Measurements from ENCODE around the gene CD40. TPM values are rescaled to one million over a fixed set of nuclear protein-coding genes. Genes with fewer than 3 reads are reported as not detected.

Gene CD40
- total and polyA plus RNA-seq, 2 of the 4 experiments (the other 2 are of a cell fraction), result 0.36 to 0.92 TPM

- Histone ChIP-seq H3K36me3 (ENCODE audit: control insufficient read depth, insufficient read depth, low read length) (no peaks in the 10 kb centered on the region), H3K18ac (ENCODE audit: low read depth, low read length) (no peak overlapping the region), H4K91ac (ENCODE audit: insufficient read depth, low read depth, low read length) (no peak overlapping the region), H4K20me1 (ENCODE audit: insufficient read depth, low read length) (no peaks in the 10 kb centered on the region), H3K9ac (ENCODE audit: low read depth, low read length) (no peak overlapping the region), H3K27me3 (ENCODE audit: control insufficient read depth, insufficient read depth, low read length) (peaks cover 13% of the 10 kb centered on the region), H3K9me3 (ENCODE audit: control insufficient read depth, insufficient read depth, low read length) (no peaks in the 10 kb centered on the region), H3K4me2 (ENCODE audit: low read depth, low read length) (no peak overlapping the region), H3K4ac (ENCODE audit: low read depth, low read length) (no peak overlapping the region), H3K27ac (ENCODE audit: insufficient read depth, low read length) (no peak overlapping the region), H2AK5ac (ENCODE audit: low read depth, low read length) (no peak overlapping the region), H3K79me1 (ENCODE audit: low read depth in 1 of 2, low read length in 2 of 2) (no peaks in the 10 kb centered on the region), H3K4me1 (ENCODE audit: control insufficient read depth, insufficient read depth, low read length) (no peaks in the 10 kb centered on the region), H2AK9ac (replicated peaks; ENCODE audit: low read depth, low read length, poor library complexity) (no peak overlapping the region), H2BK20ac (ENCODE audit: low read depth, low read length) (no peak overlapping the region), H3K23ac (ENCODE audit: low read depth, low read length) (no peak overlapping the region), H3K56ac (ENCODE audit: extremely low read depth, insufficient read depth, low read length) (no peak overlapping the region), H3K4me3 (ENCODE audit: insufficient read depth, low read depth, low read length) (no peak overlapping the region), H4K5ac (ENCODE audit: low read depth, low read length) (no peak overlapping the region), H2AFZ (replicated peaks; ENCODE audit: low read length, poor library complexity) (no peak overlapping the region), H2BK120ac (ENCODE audit: low read depth, low read length) (no peak overlapping the region), H2BK15ac (ENCODE audit: low read depth, low read length) (no peak overlapping the region), H2BK5ac (ENCODE audit: low read depth, low read length, poor library complexity, severe bottlenecking) (no peak overlapping the region), H3K9me1 (ENCODE audit: insufficient read depth, low read length) (no peaks in the 10 kb centered on the region), H3K14ac (replicated peaks; ENCODE audit: low read depth, low read length) (no peak overlapping the region), H4K8ac (ENCODE audit: low read depth in 2 of 2, low read length in 2 of 2) (no peak overlapping the region)
- ChIA-PET CTCF (no interaction called here), POLR2A (ENCODE audit: unreplicated experiment) (no interaction called here)
- ATAC-seq (ENCODE audit: low read depth) (no peak), DNase-seq (no peak)
- intact Hi-C loops (cut with micrococcal nuclease), result no loop called here
- dilution Hi-C loops (cut with HindIII; ENCODE audit: low sequenced_read_pairs, unreplicated experiment), result no loop called here
- TF ChIP-seq CEBPB (IDR thresholded peaks at IDR 0.05; ENCODE audit: low read depth, low read length), result no peak
- no peak for TF ChIP-seq MAFK (IDR thresholded peaks at IDR 0.05; ENCODE audit: low read depth, low read length)
- TF ChIP-seq POLR2A (IDR thresholded peaks at IDR 0.05; ENCODE audit: low read depth, low read length), result no peak
- TF ChIP-seq FOS (IDR thresholded peaks at IDR 0.05; ENCODE audit: low read depth, low read length), result no peak
- no CpG with 5 or more reads among the region's 2 CpGs for WGBS, 2 experiments (ENCODE audit: extremely low coverage in 2 of 2, insufficient read length in 1 of 2)
- in situ Hi-C loops (cut with MboI; ENCODE audit: low sequenced_read_pairs), result no loop called here
- no TSS peak for BruUV-seq (replicated peaks)
Observed at GRCh38 chr20:46120136-46120535, 2.0 kb downstream of the CD40 start.

Measured in IMR-90 (cell line).